ENCODE data around the gene PIMREG.

Gene PIMREG

DNA sequence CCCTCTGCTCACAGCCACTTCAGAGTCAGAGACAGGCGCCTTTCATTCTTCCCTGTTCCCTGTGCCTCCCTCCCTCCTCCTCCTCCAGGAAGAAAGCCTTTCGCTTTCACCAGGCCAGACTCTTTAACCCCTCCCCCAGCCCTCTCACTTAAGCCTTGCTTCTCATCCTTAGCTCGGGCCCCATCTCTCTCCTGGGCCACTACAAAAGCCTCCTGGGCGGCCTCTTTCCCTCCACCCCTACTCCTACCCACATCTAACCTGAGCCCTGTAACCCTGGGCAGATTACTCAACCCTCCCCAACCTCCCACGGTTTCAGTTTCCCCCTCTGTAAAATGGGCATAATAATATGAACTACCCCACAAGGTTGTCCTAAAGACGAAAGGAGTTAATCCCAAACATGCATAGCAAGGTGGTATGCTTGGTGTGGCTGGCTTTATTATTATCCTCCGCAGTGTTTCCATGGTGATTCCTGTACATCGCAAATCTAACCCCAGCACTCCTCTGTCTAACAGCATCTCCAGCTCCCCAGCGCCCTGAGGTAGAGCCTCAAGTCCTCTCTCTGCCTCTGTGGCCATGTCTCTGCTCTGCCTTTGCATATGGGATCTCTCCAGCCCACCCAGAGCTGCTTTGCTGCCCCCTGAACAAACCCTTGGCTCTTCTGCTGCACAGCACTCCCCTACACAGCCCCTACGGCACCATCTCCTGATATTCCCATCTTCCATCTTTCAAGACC, 17.7 kb downstream of the PIMREG start:
- no peak for DNase-seq (ENCODE audit: low read depth)

DNA sequence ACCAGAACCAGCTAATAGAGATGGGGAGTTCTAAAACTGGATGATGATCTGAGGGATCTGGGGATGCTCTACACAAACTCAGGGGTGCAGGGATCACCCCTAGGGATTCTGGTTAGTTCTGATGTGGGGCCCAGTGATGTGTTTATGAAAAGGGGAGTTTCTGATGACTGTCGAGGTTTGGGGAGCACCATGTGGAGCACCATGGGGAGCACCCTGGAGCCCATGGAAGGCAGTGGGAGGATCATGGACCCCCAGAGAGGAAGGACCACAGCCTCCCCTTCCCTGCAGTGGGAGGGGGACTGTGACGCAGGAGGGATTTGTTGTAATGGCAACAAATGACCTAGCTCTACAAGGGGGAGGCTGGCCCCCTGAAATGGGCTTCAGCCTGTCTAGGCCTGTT, 18.4 kb downstream of the PIMREG start:
- no peak for DNase-seq (ENCODE audit: low read depth)

DNA sequence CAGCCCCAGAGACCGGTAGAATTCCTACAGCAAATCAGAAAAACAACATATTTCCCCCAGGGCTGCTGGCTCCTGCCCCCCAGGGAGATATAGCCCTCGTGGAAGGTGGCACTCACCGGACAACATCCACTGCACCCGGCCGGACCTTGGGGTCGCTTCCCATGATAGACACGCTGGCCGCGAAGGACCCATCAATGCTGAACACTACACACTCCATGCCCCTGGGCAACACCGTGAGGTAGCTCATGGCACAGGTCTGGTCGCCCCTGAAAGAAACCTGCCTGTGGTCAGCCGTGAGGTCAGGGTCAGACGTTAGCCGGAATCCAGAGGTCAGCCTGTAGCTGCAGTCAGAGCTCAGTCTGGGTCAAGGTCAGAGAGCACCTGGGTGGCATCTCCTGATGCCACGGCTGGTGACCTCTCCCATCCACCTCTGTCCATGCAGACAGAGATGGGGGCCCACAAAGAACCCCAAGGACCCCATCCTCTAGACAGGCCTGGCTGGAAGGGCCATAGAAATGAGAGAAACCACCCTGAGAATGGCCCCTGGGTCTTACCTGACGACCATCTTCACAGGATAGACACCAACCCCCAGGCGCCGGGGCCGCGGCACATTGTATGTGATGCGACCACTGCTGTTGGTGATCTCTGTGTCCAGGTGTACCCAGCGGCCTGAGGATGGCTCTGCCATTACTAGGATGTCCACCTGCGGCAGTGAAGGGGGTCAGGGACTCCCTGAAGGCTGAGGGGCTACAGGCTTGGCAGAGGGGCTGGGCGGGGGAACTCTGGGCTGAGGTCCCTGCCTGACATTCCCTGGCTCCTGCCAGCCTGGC, 19.6 kb downstream of the PIMREG start:
- no peak for DNase-seq (ENCODE audit: low read depth)

DNA sequence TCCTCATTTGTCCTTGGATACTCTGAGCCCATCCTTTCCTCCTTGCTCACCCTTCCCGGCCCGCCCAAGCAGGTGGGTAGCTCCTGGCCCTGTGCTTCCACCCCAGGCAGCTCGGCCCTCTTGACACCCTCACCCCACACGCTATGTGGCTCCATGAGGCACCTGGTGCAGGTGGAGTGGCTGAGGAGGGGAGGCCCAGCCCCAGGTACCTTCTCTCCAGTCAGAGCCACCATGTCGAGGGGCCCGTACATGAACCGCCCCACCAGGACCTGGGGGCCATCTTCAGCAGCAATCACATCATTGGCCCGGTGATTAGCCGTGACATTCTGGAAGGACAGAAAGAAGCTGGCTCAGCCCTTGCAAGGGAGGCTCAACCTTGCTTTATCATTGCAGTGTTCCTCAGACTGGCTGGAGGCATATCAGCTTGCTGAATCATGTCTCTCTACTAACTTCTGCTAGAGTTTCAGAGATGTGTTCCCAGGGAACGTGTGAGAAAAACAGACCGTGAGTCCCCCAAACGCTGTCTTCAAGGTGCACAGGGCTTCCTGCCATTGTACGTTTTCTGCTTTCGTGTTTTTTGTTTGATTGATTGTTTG, 20.3 kb downstream of the PIMREG start:
- DNase-seq (ENCODE audit: low read depth): no peak

DNA sequence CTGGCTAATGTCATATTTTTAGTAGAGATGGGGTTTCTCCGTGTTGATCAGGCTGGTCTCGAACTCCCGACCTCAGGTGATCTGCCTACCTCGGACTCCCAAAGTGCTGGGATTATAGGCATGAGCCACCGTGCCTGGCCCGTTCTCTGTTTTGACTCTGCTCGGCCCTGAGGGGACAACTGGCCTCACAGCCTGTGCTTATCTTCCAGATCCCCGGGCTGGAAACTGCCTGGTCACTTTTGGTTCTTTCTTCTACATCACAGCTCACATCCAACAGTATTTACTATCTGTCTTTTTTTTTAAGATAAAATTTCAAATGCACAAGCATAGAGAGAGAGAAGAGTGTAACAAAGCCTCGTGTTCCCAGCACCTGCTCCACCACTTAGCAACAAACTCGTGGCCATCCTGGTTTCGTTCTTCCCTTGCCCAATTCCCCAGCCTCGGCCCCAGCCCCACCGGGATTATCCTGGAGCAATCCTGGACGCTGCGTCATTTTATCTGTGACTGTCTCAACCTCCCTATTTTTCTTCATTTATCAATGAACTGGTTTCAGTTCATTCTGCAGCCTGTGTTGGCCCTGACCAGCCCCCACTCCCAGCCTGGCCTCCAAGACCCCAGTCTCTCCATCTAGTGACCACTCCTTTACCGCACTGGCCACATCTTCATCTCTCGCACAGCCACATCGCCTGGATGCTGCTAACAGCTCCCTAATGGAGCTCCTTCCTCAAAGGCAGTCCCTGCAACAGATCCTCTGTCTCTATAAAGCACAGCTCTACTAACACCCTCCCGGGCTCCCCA, 21.1 kb downstream of the PIMREG start:
- DNase-seq (ENCODE audit: low read depth): no peak

DNA sequence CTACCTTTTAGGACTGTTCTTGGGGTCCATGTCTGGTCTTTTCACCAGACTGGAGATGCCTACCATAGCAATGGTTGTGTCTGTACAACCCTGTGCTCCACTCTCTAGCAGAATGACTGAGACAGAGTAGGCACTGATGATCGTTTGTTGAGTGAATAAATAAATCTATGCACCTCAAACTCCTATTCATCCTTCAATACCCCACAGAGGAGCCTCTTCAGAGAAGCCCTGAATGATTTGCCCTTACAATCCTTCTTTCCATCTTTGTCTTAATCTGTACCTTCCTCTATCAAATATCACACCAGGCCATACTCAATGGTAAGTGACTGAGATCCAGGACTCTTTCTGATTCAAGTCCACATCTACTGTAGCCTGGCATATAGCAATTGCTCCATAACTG, 23.3 kb downstream of the PIMREG start:
- DNase-seq (ENCODE audit: low read depth): no peak

DNA sequence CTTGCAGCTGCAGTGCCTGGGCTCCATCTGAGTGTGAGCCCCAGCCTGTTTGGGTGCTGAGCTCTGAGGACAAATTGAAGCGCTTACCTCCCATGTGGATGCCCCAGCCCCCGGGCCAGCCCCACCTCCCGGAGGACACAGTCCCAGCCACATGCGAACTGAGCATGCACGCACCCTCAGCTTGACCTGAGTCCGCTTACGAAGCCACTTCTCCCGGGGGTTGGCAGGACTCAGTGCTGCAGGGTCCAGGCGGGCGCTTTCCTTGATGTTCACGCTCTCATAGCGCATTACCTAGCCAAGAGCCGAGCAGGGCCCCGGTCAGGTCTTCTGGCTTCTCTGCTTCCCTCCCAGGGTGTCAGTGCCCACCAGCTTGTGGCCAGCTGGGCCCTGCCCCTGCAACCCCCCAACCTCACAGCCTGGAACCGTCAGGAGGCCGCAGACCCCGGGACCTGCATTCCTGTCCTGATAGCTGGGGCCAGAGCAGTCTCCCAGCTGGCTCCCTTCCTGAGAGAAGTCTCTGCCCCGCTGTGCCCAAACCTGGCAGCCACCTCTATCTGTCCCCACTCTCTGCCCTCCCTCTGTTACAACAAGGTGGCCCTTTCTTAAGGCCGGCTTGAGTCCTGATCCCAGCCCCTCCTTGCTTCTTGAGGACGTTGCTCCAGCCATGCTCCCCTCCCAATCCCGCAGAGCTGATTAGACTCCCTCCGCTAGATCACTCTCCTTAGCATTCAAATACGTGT, 24.0 kb downstream of the PIMREG start:
- no peak for DNase-seq (ENCODE audit: low read depth)

DNA sequence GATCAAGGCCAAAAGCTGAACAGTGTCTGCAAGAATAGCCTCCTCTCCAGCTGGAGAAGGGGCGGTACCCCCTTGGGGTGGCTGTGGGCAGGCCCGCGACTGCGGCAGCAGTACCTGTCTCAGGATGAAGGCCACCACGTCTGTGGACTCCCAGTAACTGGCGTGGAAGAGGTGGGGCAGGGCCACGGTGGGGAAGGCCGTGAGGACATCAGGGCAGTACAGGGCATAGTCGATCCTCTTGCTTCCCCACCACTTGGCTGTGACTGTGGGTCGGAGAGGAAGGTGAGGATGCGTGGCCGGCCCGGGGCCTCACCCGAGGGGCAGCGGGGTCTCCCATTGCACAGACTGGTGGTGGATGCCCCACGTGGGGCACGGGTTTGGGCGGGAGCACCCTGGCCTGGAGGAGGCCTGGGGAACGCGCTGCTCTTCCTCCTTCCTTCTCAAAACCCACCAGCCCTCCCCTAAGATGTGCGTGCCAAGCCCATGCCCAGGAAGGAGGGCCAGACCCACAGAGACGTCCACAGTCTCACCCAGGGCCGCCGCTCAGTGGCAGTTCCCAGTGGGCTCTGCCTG, 26.0 kb downstream of the PIMREG start:
- DNase-seq (ENCODE audit: low read depth): no peak

DNA sequence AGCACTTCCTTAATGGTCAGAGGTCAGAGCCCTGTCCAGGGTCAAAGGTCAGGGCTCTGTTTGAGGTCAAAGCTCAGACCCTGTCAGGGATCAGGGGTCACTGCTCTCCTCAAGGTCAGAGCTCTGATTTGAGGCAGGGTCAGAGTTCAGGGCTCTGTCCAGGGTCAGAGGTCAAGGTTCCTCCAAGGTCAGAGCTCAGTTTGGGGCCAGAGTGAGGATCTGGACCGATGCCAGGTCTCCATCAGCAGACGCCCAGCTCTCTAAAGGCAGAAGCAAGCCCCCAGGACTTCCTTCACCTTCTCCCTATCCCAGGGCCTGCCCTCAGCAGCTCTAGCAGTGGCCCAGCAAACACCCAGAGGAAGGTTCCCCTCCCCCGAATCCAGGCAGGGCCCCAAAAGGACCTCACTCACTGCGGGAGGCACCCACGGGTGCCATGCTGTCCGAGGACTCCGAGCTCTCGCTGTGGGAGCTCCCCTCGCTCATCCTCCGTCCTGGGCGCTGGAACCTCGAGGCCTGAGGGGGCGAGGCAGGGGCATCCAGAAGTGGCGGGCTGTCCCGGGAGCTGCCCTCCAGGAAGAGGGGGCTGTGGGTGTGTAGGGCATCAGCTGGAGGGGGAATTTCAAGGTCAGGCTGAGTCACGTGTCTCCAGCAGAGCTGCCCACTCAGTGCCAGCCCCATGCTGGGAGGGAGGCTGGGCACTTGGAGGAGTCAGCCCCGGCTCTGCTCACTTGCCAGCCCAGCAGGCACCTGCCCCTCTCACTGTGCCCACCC, 26.7 kb downstream of the PIMREG start:
- no peak for DNase-seq (ENCODE audit: low read depth)

DNA sequence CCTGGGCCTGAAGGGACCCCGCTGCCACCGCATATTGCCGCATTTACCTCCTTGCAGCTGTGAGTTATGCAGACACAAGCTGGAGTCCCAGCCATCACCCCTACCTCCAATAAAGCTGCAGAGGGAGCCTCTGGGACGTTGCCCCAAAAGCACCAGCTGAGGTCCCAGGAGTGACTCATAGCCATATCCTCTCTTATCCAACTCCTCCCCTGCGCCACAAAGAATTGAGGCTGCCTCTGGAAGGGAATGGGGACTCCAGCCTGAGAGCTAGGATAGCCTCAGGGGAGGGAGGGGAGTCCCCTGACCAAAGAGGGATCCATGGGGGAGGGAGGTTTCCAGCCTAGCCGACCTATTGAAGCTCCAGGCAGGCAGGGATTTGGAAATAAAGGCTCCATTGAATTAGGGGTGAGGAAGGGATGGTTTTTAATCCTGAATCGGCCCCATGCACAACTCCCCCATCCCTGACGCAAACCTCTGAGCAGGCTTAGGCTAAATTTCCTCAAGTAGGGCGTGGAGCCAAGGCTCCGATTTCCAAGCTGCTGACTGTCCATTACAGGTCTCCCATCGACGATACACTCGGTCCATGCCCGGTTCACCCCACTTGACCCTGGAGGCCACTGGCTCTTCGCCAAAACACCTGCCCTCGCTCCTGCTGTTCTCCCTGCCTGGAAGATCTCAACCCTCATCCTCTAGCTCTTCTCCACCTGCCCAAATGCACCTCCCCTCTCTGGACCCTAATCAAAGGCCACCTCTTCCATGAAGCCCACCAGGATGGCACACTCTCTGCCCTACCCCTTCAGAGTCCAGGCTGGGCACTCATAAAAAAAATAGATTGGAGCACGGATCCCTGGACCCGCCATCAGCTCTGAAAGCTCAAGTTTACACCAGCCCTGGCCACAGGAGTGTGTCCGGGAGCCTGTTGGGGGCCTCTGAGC, 27.5 kb downstream of the PIMREG start:
- DNase-seq (ENCODE audit: low read depth): no peak

DNA sequence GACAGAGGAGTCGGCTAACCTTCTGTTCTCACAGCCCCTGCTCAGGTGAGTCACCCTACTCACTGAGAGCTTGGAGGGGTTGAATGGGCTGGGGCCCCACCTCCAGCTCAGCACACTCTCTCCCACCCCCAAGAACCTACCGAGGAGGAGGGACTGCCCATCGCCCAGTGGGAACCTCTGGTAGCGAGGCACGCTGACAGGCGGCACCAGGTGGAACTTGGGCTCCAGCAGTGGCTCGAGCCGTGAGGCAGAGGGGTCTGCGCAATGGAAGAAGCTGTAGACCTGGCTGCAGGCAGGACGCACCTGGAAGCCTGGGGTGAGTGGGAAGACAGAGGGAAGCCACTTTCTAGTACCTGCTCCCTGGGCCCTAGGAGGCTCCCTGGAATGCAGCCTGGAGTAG, 28.3 kb downstream of the PIMREG start:
- DNase-seq (ENCODE audit: low read depth): no peak

DNA sequence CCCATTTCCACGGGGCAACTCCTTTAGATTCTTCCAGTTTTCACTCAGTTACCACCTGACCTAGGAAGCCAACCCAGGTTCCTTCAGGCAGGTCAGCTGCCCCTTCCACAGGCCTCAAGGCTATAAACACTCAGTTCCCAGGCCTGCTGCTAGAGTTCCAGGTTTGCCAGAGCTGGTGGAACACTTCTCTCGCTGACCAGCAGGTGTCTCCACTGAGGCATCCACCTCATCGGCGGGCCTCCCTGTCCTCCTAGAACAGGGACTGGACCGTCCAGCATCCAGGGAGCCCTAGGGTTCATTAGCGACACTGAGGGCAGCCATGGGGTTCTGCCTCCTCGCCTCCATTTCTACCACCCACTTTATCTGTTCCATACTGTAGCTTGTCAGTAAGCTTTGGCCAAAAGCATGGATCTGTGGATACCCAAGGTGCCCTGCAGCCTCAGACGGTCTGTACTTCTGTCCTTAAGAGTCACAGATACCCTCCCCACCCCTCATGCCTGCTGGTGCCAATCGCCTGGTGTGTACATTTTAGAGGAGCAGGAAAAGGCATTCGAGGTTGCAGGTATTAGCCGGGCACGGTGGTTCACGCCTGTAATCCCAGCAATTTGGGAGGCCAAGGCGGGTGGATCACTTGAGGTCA, 29.0 kb downstream of the PIMREG start:
- peak; percentile 43 for DNase-seq (ENCODE audit: low read depth)

DNA sequence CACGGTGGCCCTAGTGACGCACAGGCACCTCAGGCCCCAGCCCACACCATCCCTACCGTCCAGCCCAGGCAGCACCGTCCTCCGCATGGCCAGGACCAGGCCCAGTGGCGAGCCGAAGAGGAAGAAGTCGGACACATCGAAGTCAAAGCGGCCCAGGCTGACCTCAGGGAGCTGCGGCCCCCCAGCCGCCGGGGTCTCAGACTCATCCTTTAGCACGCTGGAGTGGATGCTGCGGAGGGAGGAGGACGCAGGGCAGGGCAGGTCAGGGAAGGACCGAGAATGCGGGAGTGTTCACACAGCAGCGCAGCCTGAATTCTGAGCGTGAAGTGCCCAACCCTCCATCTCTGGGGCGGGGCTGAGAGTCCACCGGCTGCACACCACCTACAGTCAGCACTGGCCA, 30.1 kb downstream of the PIMREG start:
- DNase-seq (ENCODE audit: low read depth): no peak

DNA sequence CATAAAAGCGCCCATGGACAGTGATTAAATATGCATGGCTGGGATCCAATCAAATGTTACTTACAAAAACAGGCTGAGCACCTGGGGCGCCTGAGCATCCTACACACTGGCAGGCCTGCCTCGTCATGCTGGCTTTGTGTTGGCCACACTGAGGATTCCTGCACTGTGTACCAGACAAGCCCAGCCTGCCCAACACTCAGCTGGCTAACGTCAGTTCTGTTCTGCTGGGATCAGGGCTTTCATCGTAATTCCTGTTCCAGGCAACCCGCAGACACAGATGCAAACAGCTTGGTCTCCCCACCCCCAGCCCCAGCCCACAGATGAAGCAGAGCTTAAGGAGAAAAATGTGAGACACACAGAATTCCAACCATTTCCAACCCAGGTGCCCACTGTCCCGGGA, 30.7 kb downstream of the PIMREG start:
- no peak for DNase-seq (ENCODE audit: low read depth)

DNA sequence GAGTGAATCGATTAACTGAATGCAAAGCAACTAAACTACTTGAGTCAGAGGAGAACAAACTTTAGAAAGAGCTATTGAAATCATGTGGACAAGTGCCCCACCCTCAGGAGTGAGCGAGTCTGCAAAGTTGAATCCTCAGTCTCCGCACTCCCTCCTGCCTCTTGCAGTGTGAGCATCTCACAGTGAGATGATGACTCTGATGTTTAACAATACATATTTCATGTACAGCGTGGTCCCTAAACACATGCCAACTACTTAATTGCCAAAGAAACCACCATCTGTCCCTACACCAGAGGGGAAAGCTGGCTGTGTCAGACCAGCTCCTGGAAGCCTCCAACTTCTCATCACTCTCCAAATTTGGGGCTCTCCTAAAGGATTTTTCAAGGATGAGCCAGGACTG, 31.2 kb downstream of the PIMREG start:
- DNase-seq (ENCODE audit: low read depth): no peak

DNA sequence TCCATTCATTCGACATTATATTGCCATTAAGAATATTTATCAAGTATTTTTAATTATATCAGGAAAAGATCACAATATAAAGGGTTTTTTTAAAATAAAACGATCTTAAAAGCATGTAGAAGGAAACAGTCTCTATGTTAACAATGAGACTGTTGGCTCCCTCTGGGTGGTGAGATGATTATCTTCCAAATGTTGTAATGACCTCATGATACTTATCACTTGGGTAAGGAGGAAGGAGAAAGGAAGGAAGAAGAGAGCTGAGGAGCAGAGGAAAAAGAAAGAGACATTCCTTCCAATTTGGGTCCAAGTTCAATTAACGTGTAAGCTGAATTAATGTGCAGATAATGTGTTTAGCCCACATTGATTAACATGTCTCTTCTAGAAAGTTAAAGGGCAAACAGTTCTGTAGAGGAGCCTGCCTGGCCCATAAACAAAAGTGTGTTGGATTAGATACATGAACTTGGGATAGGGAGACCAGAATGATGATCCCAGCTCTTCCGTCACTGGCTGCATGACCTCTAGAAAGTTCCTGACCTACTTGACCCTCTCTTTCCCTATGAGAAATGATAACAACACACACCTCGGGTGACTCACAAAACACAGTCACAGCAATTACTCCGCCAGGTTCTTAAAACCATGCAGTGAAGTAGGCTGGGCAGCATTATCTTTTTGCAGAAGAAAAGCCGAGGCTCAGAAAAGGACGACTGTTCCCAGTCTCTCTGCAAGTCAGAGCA, 32.0 kb downstream of the PIMREG start:
- DNase-seq (ENCODE audit: low read depth): no peak

DNA sequence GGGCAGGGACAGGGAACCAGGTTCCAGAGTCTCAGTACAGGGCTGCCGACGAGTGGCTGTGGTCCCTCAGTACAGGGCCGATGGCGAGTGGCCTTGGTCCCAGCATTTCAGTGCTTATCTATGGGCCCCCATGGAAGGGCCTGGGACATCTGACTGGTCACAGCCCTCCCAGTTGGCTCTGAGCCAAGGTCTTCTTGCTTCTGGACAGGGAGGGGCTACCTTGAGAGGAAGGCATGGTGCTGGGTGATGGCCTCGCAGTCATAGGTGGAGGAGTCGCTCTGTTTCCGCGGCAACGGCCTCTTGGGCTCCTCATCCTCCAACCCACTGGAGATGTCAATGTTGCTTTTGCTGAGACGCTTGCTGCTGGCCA, 32.5 kb downstream of the PIMREG start:
- DNase-seq (ENCODE audit: low read depth): no peak

DNA sequence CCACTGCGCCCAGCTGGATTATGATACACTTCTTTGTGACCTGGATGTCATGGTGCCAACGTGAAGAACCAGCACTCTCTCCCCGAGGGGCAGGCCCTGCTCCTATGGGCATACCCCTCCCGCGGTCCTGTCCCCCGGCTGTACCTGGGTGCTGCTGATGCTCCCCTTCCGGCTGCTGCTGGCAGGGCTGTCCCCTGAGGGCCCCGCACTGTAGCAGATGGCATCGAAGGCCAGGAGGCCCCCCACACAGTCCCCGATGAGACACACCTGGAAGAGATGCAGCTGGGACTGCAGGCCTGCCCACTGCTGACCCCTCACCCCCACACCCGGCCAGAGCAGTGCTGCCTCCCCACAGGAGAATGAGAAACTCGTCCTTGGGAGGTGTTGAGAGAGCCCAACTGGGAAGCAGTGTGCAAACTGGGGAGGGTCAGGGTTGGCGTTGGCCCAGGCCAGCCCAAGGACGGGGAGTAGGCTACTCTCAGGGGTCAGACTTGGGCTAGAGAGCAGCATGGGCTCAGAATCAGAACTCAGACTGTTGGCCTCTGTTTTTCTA, 33.7 kb downstream of the PIMREG start:
- no peak for DNase-seq (ENCODE audit: low read depth)
